MCF 10A (cell line): Measurements from ENCODE around the gene TMEM156. TPM values are rescaled to one million over a fixed set of nuclear protein-coding genes. Genes with fewer than 3 reads are reported as not detected.

Experiments
- BruUV-seq: library from RNA; stranded (reverse); fragments of 400-500 nt; replicated peaks from 2 replicates; lab custom pipeline; 2021; lab: Mats Ljungman, UMichigan
- CTCF ChIA-PET: fragments of 300-600 bp; sonication (Branson Sonifier 250); formaldehyde crosslinking; extraction: SDS; loops from one replicate; lab custom pipeline; 2021; ENCODE audit warnings: antibody characterized with exemption, inconsistent platforms; lab: Yijun Ruan, JAX
- POLR2A ChIA-PET: fragments of 300-600, 350-650 bp; sonication (Branson Sonifier 250); formaldehyde crosslinking; extraction: SDS; loops from one replicate; lab custom pipeline; 2020; ENCODE audit warnings: antibody characterized with exemption, inconsistent platforms; lab: Yijun Ruan, JAX
- DNase-seq: peaks from one replicate; pipeline ENCODE4 v3.0.0-alpha.2; 2018; ENCODE audit not compliant: unreplicated experiment
- H3K27ac Mint-ChIP-seq: one replicate; pipeline ENCODE4 v1.8.0; 2022; ENCODE audit warnings: mild to moderate bottlenecking, low read depth, mixed read lengths; ENCODE audit not compliant: unreplicated experiment
- H3K27me3 Mint-ChIP-seq: one replicate; pipeline ENCODE4 v1.8.0; 2022; ENCODE audit warnings: mixed read lengths; ENCODE audit not compliant: insufficient read depth, unreplicated experiment
- H3K36me3 Mint-ChIP-seq: one replicate; pipeline ENCODE4 v1.8.0; 2022; ENCODE audit warnings: mild to moderate bottlenecking, moderate library complexity, mixed read lengths; ENCODE audit not compliant: insufficient read depth, unreplicated experiment
- H3K4me1 Mint-ChIP-seq: one replicate; pipeline ENCODE4 v1.8.0; 2022; ENCODE audit warnings: mixed read lengths; ENCODE audit not compliant: insufficient read depth, unreplicated experiment
- H3K4me3 Mint-ChIP-seq: one replicate; pipeline ENCODE4 v1.8.0; 2022; ENCODE audit warnings: mild to moderate bottlenecking, moderate library complexity, mixed read lengths; ENCODE audit not compliant: unreplicated experiment
- H3K9me3 Mint-ChIP-seq: one replicate; pipeline ENCODE4 v1.8.0; 2022; ENCODE audit warnings: mixed read lengths; ENCODE audit not compliant: unreplicated experiment
- CTCF ChIP-seq: fragments of 200-600 bp; IDR thresholded peaks from one replicate; pipeline ENCODE4 v1.8.0; 2022; ENCODE audit warnings: antibody characterized with exemption, mild to moderate bottlenecking; ENCODE audit not compliant: unreplicated experiment
- intact Hi-C: fragments of 100-400 bp; cut with micrococcal nuclease; formaldehyde crosslinking; loops from 2 replicates; pipeline ENCODE4 v1.14.1; 2022
- total RNA-seq: library from RNA; stranded (reverse); gene quantifications from 2 replicates; pipeline ENCODE4 v1.2.3, GENCODE V29; 2022

Gene TMEM156
- total RNA-seq, 1 experiment from 2014 or later, result 5.3 TPM

- H3K27ac Mint-ChIP-seq, result peak overlapping the region; percentile 57
- DNase-seq, result no peak
- ChIA-PET POLR2A (interaction anchor here (0.6 kb wide), 1 partner anchor 21 kb away, joined by 3 read pairs; no protein-coding TSS in a partner anchor), CTCF (interaction anchor here (0.6 to 0.7 kb wide), 2 partner anchors 14 to 1302 kb away, joined by 3 read pairs; no protein-coding TSS in a partner anchor)
- no peak for TF ChIP-seq CTCF
- intact Hi-C loops, result no loop called here
- BruUV-seq, result no TSS peak
- no peaks in the 10 kb centered on the region for H3K27me3 Mint-ChIP-seq
- peaks cover 20% of the 10 kb centered on the region for H3K4me1 Mint-ChIP-seq
- no peaks in the 10 kb centered on the region for H3K9me3 Mint-ChIP-seq
- H3K36me3 Mint-ChIP-seq, result no peaks in the 10 kb centered on the region
- H3K4me3 Mint-ChIP-seq, result no peak overlapping the region
These were observed 35.2 kb upstream of the TMEM156 start for GRCh38 chr4:39067451-39067850.

- Mint-ChIP-seq H3K27ac (peak overlapping the region; percentile 57), H3K36me3 (no peaks in the 10 kb centered on the region), H3K4me1 (peaks cover 25% of the 10 kb centered on the region), H3K4me3 (no peak overlapping the region), H3K9me3 (no peaks in the 10 kb centered on the region), H3K27me3 (no peaks in the 10 kb centered on the region)
- intact Hi-C loops, result no loop called here
- no TSS peak for BruUV-seq
- TF ChIP-seq CTCF, result no peak
- DNase-seq, result no peak
- ChIA-PET CTCF (interaction anchor here (0.6 to 0.7 kb wide), 2 partner anchors 14 to 1302 kb away, joined by 3 read pairs; no protein-coding TSS in a partner anchor), POLR2A (interaction anchor here (0.6 kb wide), 1 partner anchor 21 kb away, joined by 3 read pairs; no protein-coding TSS in a partner anchor)
These were observed 34.8 kb upstream of the TMEM156 start for GRCh38 chr4:39067031-39067430.

- CTCF ChIA-PET, result no interaction called here
These were observed 34.2 kb upstream of the TMEM156 start for GRCh38 chr4:39066371-39066770.

GRCh38 chr4:39063430-39063829 is 31.2 kb upstream of the TMEM156 start:
- DNase-seq, result no peak
- no peaks in the 10 kb centered on the region for H3K27me3 Mint-ChIP-seq
- POLR2A ChIA-PET, result interaction anchor here (1.3 kb wide), 1 partner anchor 18 kb away, joined by 5 read pairs; no protein-coding TSS in a partner anchor
- peaks cover 27% of the 10 kb centered on the region for H3K4me1 Mint-ChIP-seq
- H3K4me3 Mint-ChIP-seq, result no peak overlapping the region
- CTCF ChIA-PET, result interaction anchor here (0.6 to 0.7 kb wide), 2 partner anchors 35 to 495 kb away, joined by 3 read pairs; no protein-coding TSS in a partner anchor
- no peak for TF ChIP-seq CTCF
- intact Hi-C loops, result no loop called here
- H3K27ac Mint-ChIP-seq, result no peak overlapping the region
- H3K36me3 Mint-ChIP-seq, result no peaks in the 10 kb centered on the region
- H3K9me3 Mint-ChIP-seq, result no peaks in the 10 kb centered on the region
- BruUV-seq, result no TSS peak

More at GRCh38 chr4:39066371-39066770, 34.2 kb upstream of the TMEM156 start:
- H3K27ac Mint-ChIP-seq, result no peak overlapping the region
- peaks cover 27% of the 10 kb centered on the region for H3K4me1 Mint-ChIP-seq
- H3K9me3 Mint-ChIP-seq, result no peaks in the 10 kb centered on the region
- no TSS peak for BruUV-seq
- POLR2A ChIA-PET, result no interaction called here
- no peaks in the 10 kb centered on the region for H3K36me3 Mint-ChIP-seq
- no peak for TF ChIP-seq CTCF
- no peaks in the 10 kb centered on the region for H3K27me3 Mint-ChIP-seq
- intact Hi-C loops, result no loop called here
- H3K4me3 Mint-ChIP-seq, result no peak overlapping the region
- DNase-seq, result no peak
